GM18507 (cell line): ENCODE data around the gene ARFGEF2.
"Not testable (repeated sequence)": the region's sequence is repeated elsewhere in the genome, so short reads cannot be mapped to it uniquely, and the experiment has no call there.

Experiments
- DNase-seq: peaks from one replicate; pipeline ENCODE4 v3.0.0; 2011; ENCODE audit warnings: low read depth; ENCODE audit not compliant: insufficient read length; ENCODE audit errors: extremely low spot score
- FAIRE-seq: peaks from 2 replicates; lab custom pipeline; 2011; peaks lifted over from hg19 to GRCh38; lab: Jason Lieb, UNC

Gene ARFGEF2

DNA sequence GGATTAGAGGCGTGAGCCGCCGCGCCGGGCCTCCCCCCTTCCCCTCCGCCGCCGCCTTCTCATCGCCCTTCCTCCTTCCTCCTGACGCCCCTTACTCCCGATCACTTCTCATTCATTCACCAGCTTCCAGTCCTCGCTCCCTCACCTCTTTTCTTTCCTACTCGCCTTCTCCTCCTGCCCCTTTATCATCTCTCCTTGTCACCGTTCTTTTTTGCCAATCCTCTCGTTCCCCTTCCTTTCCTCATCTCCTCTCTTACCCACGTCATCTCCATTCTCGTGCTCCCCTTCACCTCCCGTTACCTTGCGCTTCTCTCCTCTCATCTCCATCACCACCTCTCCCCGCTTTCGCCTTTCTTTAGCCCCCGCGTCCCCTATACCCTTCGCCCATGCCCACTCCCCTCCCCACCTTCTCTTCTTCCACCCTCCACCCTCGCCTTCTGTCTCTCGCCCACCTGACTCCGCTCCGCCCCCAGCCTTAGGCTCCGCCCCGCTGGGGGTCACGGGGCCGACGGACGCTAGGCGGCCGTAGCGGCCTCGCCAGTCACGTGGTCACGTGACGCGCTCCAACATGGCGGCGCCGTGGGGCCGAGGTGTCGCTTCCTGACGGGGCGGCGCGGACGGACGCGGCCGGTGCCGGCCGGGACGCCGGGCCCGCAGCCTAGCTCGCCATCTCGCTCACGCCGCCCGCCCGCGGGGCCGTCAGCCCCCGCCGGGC, at the start of gene ARFGEF2:
TSS of gene ARFGEF2 (plus strand) at position 544 of the 715 bp plus-strand sequence. CDS start 179 bp downstream, outside the sequence.
- peak; percentile 95 for DNase-seq
- peak; percentile 90 for FAIRE-seq

DNA sequence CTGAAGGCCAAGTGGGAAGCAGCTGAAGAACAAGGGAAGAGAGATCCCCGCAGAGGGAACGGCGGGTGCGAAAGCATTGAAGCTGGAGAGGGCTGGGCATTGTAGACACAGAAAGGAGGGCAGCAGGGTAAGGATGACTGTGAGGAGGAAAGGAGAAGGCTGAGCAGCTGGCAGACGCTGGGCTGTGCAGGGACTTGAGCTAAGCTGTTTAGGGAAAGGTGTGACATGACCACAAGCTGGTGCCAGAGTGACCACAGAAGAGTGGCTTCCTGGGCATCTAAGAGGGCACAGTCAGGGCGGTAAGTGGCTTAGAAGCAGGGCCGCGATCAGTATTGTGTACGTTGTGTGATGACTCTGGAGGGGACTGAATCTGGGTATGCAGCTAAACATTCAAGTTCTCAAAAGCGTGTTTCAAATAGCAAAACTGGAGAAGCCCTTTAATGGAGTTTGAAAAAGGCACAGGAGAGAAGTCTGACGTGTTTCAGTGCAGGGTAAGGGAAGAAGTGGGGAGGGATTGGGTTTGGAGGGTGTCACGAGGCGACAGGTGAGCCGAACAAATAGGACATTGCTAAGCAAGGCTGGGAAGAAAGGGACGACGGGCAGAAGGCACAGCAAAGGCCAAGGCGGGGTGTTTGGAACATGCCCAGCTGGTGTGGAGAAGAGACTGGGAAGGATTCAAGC, 46.1 kb upstream of the ARFGEF2 start:
- FAIRE-seq: no peak
- no peak for DNase-seq

DNA sequence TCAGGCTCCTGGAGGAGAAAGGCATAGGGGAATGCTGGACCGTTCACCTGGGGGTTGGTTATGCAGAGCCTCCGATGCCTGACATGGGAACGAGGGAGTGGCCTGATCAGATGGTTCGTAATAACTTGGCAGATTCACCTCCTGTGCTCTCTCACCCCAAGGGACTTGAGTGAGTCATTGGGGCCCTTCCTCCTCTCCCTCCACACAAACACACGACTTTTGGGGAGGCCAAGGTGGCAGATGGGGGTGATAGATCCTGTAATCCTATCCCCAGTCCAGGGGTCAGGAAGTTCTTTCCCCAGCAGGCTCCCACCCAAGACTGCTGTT, 45.6 kb upstream of the ARFGEF2 start:
- DNase-seq: no peak
- no peak for FAIRE-seq

DNA sequence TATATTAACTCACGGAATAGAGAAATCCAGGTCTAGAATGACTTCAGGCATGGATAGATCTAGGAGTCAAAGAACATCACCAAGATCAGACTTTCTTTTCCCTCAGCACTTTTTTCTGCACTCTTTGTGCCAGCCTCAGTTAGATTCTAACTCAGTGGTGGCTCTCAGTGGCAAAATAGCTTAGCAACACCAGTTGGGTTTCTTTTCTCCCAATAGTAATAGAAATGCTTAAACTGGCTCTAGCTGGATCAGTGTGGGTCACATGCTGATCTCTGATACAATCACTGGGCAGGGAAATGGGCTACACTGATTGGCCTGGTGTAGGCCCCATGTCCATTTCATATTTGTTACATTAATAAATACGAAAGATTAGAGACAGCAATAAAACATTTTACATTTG, 44.2 kb upstream of the ARFGEF2 start:
- no peak for FAIRE-seq
- DNase-seq: no peak

DNA sequence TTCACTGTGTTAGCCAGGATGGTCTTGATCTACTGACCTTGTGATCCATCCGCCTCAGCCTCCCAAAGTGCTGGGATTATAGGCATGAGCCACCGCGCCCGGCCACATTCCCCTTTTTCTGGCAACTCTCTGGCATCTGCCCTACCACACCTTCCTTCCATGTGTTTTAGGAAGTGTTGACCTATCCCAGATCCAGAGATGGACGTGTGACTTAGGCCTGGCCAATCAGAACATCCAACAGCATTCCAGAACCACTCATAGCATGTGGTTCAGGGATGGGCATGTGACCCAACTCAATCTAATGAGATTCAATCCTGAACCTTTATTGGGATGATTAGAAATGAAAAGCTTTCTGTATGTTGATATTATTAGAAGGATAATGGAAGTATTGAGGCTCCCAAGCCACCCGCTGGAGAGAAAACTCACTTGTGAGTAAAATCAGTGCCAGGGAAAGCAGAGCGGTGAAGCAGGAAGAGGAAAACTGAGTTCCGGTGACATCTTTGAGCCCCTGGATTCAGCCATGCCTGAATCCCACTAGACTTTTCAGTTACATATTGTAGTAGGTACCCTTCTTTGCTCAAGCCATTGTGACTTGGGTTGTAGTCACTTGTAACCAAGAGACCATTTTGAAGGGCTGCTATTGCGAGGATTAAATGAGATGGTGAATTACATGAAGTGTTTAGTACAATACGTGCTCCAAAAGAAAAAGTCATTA, 42.8 kb upstream of the ARFGEF2 start:
- FAIRE-seq: no peak
- DNase-seq: no peak

DNA sequence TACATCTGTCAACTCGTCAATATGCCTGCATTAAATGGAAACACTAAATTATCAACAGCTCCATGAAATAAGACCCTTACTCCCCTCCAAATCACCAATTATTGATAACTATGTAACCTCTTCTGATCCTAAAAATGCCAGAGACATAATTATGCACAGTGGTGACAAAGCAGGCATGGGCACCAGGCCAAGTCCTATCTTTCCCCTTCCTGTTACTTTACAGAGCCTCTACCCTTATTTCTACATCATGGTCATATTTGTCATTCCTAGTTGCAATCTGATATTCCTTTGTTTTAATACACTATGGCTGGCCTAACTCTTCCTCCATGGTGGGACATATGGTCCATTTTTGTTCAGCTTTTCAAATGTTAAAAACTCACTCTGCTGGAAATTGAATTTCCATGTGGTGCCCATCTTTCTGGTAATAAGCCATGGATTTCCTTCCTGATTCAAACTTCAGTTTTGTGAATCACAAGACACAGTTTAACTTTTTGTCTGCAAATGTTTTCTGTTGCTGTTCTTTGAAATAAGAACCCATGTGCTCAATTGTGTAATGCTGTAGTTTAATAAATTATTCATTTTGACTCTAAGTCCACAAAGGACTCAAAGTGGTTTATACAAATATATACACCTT, 41.8 kb upstream of the ARFGEF2 start:
- DNase-seq: no peak

DNA sequence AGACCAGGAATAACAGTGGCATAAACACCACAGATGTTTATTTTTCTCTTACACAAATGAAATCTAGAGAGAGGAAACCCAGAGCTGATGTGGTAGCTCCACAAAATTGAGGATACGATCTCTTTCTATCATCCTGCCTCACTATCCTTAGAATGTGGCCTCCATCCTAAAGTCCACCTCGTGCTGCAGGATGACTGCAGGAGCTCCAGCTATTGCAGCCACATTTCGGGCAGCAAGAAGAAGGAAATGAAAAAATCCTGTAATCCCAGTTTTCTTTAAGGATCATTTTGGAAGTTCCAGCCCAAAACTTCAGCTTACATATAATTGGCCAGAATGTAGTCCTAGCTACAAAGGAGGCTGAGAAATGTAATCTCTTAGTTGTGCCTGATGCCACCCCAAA, 41.2 kb upstream of the ARFGEF2 start:
- DNase-seq: no peak
- FAIRE-seq: no peak

More for the DNA sequence above, 41.8 kb upstream of the ARFGEF2 start:
- no peak for FAIRE-seq

DNA sequence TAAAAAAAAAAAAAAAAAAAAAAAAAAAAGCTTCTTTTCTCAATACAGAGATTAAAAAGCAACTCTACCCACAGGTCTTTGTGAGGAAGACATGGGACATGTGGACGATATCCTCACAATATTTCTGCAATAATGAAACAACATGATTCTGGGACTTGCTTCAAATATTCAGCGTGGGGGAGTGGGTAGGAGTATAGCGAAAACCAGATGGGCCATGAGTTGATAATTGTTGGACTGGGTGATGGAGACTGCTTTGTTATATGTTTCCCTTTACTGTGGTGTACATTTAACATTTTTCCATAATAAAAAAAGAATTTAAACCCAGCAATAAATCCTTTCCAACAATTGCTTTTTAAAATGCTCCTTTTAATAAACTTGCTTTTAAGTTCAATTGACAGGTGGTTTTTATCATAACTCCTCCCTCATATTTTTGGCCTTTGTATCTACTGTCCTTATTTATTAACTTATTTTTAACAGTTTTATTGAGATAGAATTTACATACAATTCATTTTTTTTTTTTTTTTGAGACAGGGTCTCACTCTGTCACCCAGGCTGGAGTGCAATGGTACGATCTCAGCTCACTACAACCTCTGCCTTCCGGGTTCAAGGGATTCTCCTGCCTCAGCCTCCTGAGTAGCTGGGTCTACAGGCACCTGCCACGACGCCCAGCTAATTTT, 40.4 kb upstream of the ARFGEF2 start:
- no peak for DNase-seq

DNA sequence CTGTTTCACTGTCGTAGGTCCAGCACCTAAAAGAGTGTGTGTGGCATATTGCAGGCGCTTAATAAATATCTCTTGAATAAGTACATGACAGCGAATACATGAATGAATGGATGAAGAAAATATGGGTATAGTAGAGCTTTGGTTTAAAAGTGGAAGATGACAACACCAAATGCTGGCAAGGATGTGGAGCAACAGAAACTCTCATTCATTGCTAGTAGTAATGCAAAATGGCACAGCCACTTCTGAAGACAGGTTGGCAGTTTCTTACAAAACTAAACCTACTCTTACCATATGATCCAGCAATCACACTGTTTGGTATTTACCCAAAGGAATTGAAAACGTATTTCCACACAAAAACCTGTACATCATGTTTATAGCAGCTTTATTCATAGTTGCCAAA, 36.3 kb upstream of the ARFGEF2 start:
- DNase-seq (no peak), FAIRE-seq (no peak)

More for the DNA sequence above, 40.4 kb upstream of the ARFGEF2 start:
- FAIRE-seq: no peak

DNA sequence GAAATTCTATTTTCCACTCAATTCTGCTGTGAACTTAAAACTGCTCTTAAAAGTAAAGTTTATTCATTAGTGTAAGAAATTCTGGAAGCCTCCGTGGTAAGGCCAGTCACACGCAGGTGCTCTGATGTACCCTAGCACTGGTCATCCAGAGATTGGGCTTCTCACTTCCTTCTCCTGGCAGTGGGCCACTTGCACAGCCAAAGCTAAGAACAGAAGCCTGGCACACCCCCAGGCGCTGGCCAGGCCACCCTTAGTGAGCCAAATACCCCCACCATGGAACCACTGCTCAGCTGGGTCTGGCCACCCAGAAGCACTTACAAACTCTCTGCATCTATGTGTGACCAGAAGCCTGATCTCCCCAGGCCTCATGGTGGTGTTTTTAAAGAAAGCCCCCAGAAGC, 35.3 kb upstream of the ARFGEF2 start:
- FAIRE-seq (no peak), DNase-seq (no peak)

DNA sequence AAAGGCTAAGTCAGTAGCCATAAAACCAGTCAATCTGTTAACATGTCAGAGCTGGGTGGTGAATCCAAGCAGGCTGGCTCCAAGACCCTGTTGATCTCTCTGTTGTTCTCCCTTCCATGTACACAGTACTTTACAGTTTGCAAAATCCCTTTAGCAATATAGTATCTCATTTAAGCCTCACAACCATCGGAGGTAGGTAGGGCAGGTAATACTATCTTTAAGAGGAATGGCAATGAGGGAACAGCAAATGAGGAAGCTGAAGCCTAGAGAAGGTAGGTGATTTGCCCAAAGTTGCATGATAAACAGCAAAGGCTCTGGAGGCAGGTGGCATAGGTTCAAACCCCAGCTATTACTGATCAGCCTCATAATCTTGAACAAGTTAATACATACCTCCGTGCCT, 34.7 kb upstream of the ARFGEF2 start:
- DNase-seq (no peak), FAIRE-seq (no peak)

DNA sequence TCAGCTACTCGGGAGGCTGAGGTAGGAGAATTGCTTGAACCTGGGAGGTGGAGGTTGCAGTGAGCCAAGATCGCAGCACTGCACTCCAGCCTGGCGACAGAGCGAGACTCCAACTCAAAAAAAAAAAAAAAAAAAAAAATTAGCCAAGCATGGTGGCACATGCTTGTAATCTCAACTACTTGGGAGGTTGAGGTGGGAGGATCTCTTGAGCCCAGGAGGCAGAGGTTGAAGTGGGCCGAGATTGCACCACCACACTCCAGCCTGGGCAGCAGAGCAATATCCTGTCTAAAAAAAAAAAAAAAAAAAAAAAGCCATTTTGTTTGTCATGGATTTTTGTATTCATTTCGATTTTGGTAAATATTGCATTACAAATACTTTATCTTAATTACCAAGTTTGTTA, 33.0 kb upstream of the ARFGEF2 start:
- FAIRE-seq, DNase-seq: not testable (repeated sequence)

DNA sequence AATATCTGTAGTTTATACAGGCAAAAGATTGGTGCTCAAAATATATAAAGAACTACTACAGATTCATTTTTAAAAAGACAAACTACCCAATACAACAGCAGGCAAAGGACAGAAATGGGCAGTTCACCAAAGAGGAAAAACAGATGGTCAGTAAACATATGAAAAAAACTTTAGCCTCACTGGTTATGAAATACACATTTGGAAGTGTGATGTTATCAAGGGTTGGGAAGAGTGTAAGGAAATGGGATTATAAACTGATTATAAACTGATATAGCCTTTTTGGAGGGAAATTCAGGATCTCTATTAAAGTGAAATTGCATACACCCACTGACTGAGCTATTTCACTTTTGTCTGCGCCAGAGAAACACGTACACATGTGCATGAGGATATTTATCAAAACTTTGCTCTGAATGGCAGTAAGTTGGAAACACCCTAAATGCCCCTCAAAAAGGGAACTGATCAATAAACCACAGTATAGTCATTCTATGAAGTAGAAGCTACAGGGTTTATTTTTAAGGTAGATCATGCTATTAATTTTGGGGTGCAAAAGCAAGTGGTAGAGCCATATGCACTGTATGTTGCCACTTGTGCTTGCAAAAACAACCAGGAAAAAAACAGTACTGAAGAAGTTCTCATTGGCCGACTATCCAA, 32.2 kb upstream of the ARFGEF2 start:
- FAIRE-seq: no peak
- DNase-seq: no peak

DNA sequence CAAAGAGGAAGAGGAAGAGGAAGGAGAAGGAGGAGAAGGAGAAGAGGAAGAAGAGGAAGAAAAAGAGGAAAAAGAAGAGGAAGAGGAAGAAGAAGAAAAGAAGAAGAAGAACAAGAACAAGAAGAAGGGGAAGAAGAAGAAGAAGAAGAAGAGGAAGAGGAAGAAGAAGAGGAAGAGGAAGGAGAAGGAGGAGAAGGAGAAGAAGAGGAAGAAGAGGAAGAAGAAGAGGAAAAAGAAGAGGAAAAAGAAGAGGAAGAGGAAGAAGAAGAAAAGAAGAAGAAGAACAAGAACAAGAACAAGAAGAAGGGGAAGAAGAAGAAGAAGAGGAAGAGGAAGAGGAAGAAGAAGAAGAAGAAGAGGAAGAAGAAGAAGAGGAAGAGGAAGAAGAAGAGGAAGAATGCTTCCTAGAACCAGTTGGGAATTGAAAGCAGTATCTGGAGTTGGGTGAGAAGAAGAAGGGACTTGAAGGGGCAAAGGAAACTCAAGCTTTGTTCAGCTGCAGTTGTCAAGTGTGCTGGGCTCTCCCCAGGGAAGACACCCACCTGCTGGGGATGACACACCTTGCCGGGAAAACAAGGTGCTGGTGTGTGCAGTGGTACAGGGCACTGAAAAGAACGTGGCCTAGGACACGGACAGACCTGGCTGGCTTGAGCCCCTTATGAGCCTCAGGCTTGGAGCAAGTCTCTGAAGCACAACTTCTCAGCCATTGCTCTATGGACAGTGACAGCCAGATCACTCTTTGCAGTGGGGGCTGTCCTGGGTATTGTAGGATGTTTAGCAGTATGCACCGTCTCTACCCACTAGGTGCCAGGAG, 30.1 kb upstream of the ARFGEF2 start:
- DNase-seq: no peak
- no peak for FAIRE-seq

DNA sequence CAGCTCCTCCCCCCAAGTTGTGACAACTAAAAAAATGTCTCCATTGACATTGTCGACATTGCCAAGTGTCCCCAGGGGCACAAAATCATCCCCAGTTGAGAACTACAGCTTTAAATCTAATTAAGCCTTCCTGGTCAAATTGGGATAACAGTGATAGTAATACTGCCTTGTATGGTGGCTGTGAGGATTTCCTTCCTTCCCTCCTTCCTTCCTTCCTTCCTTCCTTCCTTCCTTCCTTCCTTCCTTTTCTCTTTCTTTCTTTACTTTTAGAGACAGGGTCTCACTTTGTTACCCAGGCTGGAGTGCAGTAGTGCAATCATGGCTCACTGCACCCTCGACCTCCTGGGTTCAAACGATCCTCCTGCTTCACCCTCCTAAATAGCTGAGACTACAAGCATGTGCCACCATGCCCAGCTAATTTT, 29.5 kb upstream of the ARFGEF2 start:
- FAIRE-seq (no peak), DNase-seq (no peak)

DNA sequence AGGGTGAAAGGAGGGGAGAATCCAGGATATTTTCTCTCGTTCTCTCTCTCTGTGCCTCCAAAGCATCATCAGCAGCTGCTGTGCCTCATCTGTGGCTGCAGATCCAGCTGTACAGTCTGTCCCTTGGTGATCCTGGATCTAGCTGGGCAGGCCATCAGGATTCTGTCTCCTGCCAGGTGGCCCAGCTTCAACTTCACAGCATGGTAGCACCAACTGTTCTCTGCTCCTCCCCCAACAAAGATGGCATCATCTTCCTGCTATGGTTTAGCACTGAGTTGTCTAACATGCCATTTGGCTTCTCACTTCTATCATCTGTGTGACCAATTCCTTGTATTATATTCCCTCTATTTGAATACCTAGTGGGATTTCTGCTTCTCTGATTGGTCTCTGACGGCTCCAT, 28.6 kb upstream of the ARFGEF2 start:
- no peak for DNase-seq
- FAIRE-seq: no peak

DNA sequence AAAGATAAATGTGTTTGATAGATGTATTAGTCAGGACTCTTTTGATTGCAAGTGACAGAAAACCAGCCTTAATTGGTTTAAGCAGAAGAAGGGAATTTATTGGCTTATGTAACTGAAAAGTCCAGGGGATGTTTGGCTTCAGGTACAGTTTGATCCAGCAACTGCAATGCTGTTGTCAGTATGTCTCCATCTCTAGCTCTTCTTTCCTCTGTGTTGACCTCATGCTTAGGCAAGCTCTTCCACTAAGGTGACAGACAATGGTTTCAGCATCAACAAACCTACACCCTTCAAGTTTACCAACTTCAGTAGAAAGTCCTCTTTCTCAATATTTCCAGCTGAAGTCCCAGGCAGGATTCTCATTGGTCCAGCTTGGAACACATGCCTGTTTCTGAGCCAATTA, 28.1 kb upstream of the ARFGEF2 start:
- no peak for FAIRE-seq

DNA sequence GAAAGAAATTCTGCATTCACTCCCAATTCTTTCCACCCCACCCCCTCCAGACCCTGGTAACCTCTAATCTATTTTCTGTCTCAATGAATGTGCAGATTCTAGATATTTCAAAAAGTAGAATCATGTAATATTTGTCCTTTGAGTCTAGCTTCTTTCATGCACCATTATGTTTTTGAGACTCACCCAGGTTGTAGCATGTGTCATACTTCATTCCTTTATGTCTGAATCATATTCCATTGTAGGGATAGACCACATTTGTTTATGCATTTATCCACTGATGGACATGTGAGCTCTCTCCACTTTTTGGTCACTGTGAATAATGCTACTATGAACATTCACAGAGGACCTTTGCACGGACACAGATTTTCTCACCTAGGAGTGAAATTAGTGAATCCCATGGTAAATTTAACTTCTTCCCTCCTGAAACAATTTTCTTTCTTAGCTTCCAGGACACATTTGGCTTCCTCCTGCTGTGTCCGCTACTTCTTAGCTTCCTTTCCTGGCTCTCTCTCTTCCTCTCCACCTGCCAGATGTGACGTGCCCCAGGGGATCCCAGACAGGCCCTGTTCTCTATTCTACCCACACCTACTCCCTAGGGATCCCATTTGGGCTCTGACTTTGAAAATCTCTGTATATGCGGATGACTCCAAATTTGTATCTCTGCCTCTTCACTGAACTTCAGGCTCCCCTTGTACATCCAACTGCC, 24.1 kb upstream of the ARFGEF2 start:
- no peak for DNase-seq
- no peak for FAIRE-seq

More for the DNA sequence above, 28.1 kb upstream of the ARFGEF2 start:
- DNase-seq: no peak
